Coronary artery (tissue), 2 donors: ENCODE data around the gene DCHS1.
A peak's percentile ranks its signal among the peaks of the same experiment; 100 is the strongest.

Experiments used
- DNase-seq: peaks from one replicate; pipeline ENCODE4 v3.0.0-alpha.2; 2017; ENCODE audit warnings: low spot score
- H3K27ac ChIP-seq, 2 donors: fragments of 200-600 bp; sonication (generic); one replicate each; pipeline ENCODE4 v1.5.1; 2016 to 2019
- H3K4me3 ChIP-seq: fragments of 200-600 bp; sonication (generic); 2 replicates; pipeline ENCODE4 v1.5.1; 2016; ENCODE audit warnings: mild to moderate bottlenecking, moderate library complexity
- CTCF ChIP-seq: fragments of 200-600 bp; sonication (generic); IDR thresholded peaks from one replicate; pipeline ENCODE4 v1.5.1; 2019; ENCODE audit warnings: antibody characterized with exemption

DCHS1 gene

GRCh38 chr11:6584528-6584927, 71.1 kb downstream of the DCHS1 start:
- H3K27ac ChIP-seq: no peak overlapping the region
- no peak overlapping the region for H3K4me3 ChIP-seq
- TF ChIP-seq CTCF: no peak
- DNase-seq: no peak

- no peak for DNase-seq
- Histone ChIP-seq H3K27ac (no peak overlapping the region), H3K4me3 (no peak overlapping the region)
- TF ChIP-seq CTCF: no peak
Measured at GRCh38 chr11:6583584-6583983, 72.0 kb downstream of the DCHS1 start.

GRCh38 chr11:6579681-6580080, 75.9 kb downstream of the DCHS1 start:
- DNase-seq: no peak

GRCh38 chr11:6578134-6578533, 77.5 kb downstream of the DCHS1 start:
- TF ChIP-seq CTCF: no peak
- no peak overlapping the region for H3K27ac ChIP-seq
- no peak overlapping the region for H3K4me3 ChIP-seq
- no peak for DNase-seq

More at GRCh38 chr11:6579681-6580080, 75.9 kb downstream of the DCHS1 start:
- TF ChIP-seq CTCF: no peak
- Histone ChIP-seq H3K4me3 (no peak overlapping the region), H3K27ac (no peak overlapping the region)

- TF ChIP-seq CTCF: no peak
- H3K27ac ChIP-seq: peak overlapping the region; percentile 52 to 56
- no peak for DNase-seq
- H3K4me3 ChIP-seq: no peak overlapping the region
Measured at GRCh38 chr11:6576471-6577373, 78.9 kb downstream of the DCHS1 start.

GRCh38 chr11:6574816-6575715, 80.5 kb downstream of the DCHS1 start:
- Histone ChIP-seq H3K4me3 (no peak overlapping the region), H3K27ac (no peak overlapping the region)

More at GRCh38 chr11:6574816-6575715, 80.5 kb downstream of the DCHS1 start:
- no peak for TF ChIP-seq CTCF
- DNase-seq: no peak
